K562 (cell line): ENCODE results near the gene OVOL3. TPM values are rescaled to one million over a fixed set of nuclear protein-coding genes. Genes with fewer than 3 reads are reported as not detected.
A peak's percentile ranks its signal among the peaks of the same experiment; 100 is the strongest.

Experiments used
- ARID1B ChIP-seq: fragments of 450-650 bp; IDR thresholded peaks from 2 replicates; pipeline ENCODE4 v1.6.1; 2016; ENCODE audit warnings: antibody characterized with exemption, mild to moderate bottlenecking, inconsistent platforms
- ARID3A ChIP-seq: IDR thresholded peaks from 2 replicates; pipeline ENCODE4 v1.6.1; 2012; ENCODE audit warnings: low read depth, low read length, improper control_type of control experiment, borderline replicate concordance
- CHD4 ChIP-seq: fragments of 200-600 bp; sonication (generic); IDR thresholded peaks from 3 replicates; pipeline ENCODE4 v1.6.1; 2012; ENCODE audit warnings: low read depth, mild to moderate bottlenecking, mixed read lengths, low read length, inconsistent platforms; ENCODE audit not compliant: insufficient read depth, insufficient replicate concordance, poor library complexity, severe bottlenecking
- E2F5 ChIP-seq: sonication (generic); formaldehyde crosslinking; IDR thresholded peaks from 2 replicates; pipeline ENCODE4 v1.8.0; 2022; ENCODE audit warnings: mild to moderate bottlenecking, missing genetic modification reagents
- GABPB2 ChIP-seq: fragments of 250-450 bp; sonication (Bioruptor Pico); conservative IDR thresholded peaks from 2 replicates; pipeline ENCODE4 v1.5.1; 2021; ENCODE audit warnings: mild to moderate bottlenecking
- GATA2 ChIP-seq: sonication (generic); formaldehyde crosslinking; IDR thresholded peaks from 2 replicates; pipeline ENCODE4 v1.4.0; 2020; ENCODE audit warnings: mild to moderate bottlenecking, missing genetic modification reagents
- HNRNPK ChIP-seq: fragments of 200-400 bp; formaldehyde crosslinking; IDR thresholded peaks from one replicate; pipeline ENCODE4 v1.6.1; 2018; ENCODE audit warnings: mild to moderate bottlenecking, low read depth, low read length; ENCODE audit not compliant: poor library complexity, severe bottlenecking
- IFI16 ChIP-seq: fragments of 250-450 bp; sonication (Bioruptor Pico); IDR thresholded peaks from 2 replicates; pipeline ENCODE4 v2.1.2; 2022; ENCODE audit warnings: mild to moderate bottlenecking, inconsistent platforms
- JUN ChIP-seq, 2 experiments: sonication (generic) in 1 of 2; formaldehyde crosslinking in 1 of 2; IDR thresholded peaks; 2 replicates each; pipeline versions ENCODE4 v1.6.1 to v1.8.0; 2012 to 2022; ENCODE audit warnings: borderline replicate concordance in 2 of 2, mild to moderate bottlenecking in 2 of 2, improper control_type of control experiment in 1 of 2, low read depth in 1 of 2, low read length in 1 of 2, missing genetic modification reagents in 1 of 2
- KLF1 ChIP-seq: fragments of 450-650 bp; IDR thresholded peaks from 2 replicates; pipeline ENCODE4 v1.6.1; 2016; ENCODE audit warnings: missing genetic modification characterization, missing compliant biosample characterization
- MNT ChIP-seq, 2 experiments: fragments of 450-650 bp; conservative IDR thresholded peaks; 2 replicates each; pipeline ENCODE4 v1.6.1; 2017; ENCODE audit warnings: mild to moderate bottlenecking in 2 of 2, moderate library complexity in 2 of 2
- MTA1 ChIP-seq: fragments of 450-650 bp; IDR thresholded peaks from 2 replicates; pipeline ENCODE4 v1.6.1; 2017; ENCODE audit warnings: borderline replicate concordance
- MTA2 ChIP-seq: fragments of 450-650 bp; IDR thresholded peaks from 2 replicates; pipeline ENCODE4 v1.6.1; 2016; ENCODE audit warnings: low read depth
- NCOA6 ChIP-seq: fragments of 450-650 bp; IDR thresholded peaks from 2 replicates; pipeline ENCODE4 v1.6.1; 2017; ENCODE audit warnings: mild to moderate bottlenecking
- NFYB ChIP-seq: IDR thresholded peaks from 2 replicates; pipeline ENCODE4 v1.6.1; 2011; ENCODE audit warnings: mild to moderate bottlenecking, moderate library complexity; ENCODE audit not compliant: insufficient read length; ENCODE audit errors: extremely low read depth
- NR2C2 ChIP-seq, 2 experiments: fragments of 200-800 bp in 1 of 2; sonication (Bioruptor generic) in 1 of 2; sonication (generic) in 1 of 2; formaldehyde crosslinking in 1 of 2; IDR thresholded peaks; 2 replicates each; pipeline versions ENCODE4 v1.6.1 to v1.8.0; 2016 to 2022; ENCODE audit warnings: mild to moderate bottlenecking in 1 of 2, missing compliant biosample characterization in 1 of 2, missing genetic modification characterization in 1 of 2, missing genetic modification reagents in 1 of 2
- POLR2B ChIP-seq: fragments of 450-650 bp; IDR thresholded peaks from 2 replicates; pipeline ENCODE4 v1.6.1; 2018; ENCODE audit warnings: low read depth; ENCODE audit not compliant: partially characterized antibody
- VEZF1 ChIP-seq: fragments of 200-800 bp; sonication (Bioruptor generic); IDR thresholded peaks from 2 replicates; pipeline ENCODE4 v1.6.1; 2017; ENCODE audit warnings: missing genetic modification characterization, missing compliant biosample characterization
- ZNF780A ChIP-seq: fragments of 250-450 bp; sonication (Bioruptor Pico); IDR thresholded peaks from 2 replicates; pipeline ENCODE4 v1.5.0; 2021; ENCODE audit warnings: mild to moderate bottlenecking
- polyA plus RNA-seq, 8 experiments: library from polyadenylated mRNA; depleted of rRNA in 4 of 8; stranded (reverse) in 5 of 8; unstranded in 3 of 8; fragments of >200 nt; fragmentation: Nextera tagmentation in 2 of 8; fragmentation: Illumina TruSeq in 1 of 8; extraction: Ambion mirVana in 2 of 8; extraction: Trizol in 1 of 8; gene quantifications; 2 replicates each; pipeline versions ENCODE4 v1.2.1 to v1.2.3, GENCODE V29; 2011 to 2014; ENCODE audit warnings: inconsistent platforms in 1 of 8, missing spikeins in 1 of 8
- total RNA-seq, 7 experiments: library from RNA; depleted of rRNA in 6 of 7; stranded (reverse); fragments of >200 nt in 6 of 7; fragmentation: Illumina TruSeq in 2 of 7; extraction: Trizol in 2 of 7; gene quantifications; 2 replicates each; pipeline versions ENCODE4 v1.2.1 to v1.2.3, GENCODE V29; 2011 to 2021; ENCODE audit warnings: low replicate concordance in 1 of 7

Gene OVOL3
- total and polyA plus RNA-seq, 9 of the 15 experiments (the other 6 are each of a cell fraction or from before 2014, with no cell fraction given) = not detected

- TF ChIP-seq MNT (conservative IDR thresholded peaks at IDR 0.05) (peak in 1 of 2 experiments; percentile 74; a peak in 2 of 4 replicates), MTA2 (no peak), HNRNPK (no peak), NCOA6 (no peak), ARID1B (peak; percentile 50), NFYB (no peak), GATA2 (CRISPR knock-in tag) (no peak), CHD4 (no peak), KLF1 (no peak), IFI16 (CRISPR knock-in tag) (no peak), JUN (IDR thresholded peaks at IDR 0.05; ENCODE audit: borderline replicate concordance, low read depth, low read length) (peak; percentile 84; the same call in 1 of the 2 replicates), JUN (CRISPR knock-in tag; IDR thresholded peaks at IDR 0.05; ENCODE audit: borderline replicate concordance) (no peak; the same call in 1 of the 2 replicates), GABPB2 (no peak), ARID3A (no peak), POLR2B (peak; percentile 79), E2F5 (CRISPR knock-in tag) (no peak), VEZF1 (peak; percentile 86), MTA1 (peak; percentile 66), NR2C2 (CRISPR knock-in tag; IDR thresholded peaks at IDR 0.05) (no peak), NR2C2 (tag; IDR thresholded peaks at IDR 0.05) (peak; percentile 61), ZNF780A (no peak)
Observed at GRCh38 chr19:36139473-36140303, 28.7 kb downstream of the OVOL3 start, which contains the start of gene CAPNS1 (continued).
